Activated naive CD8-positive, alpha-beta T cell treated with anti-CD3 and anti-CD28 coated beads, Interleukin-2, amount 50 U/mL, for 16 hours (primary cell): ENCODE results near the gene SLC35B2.

Source experiments
- DNase-seq: peaks from one replicate; pipeline ENCODE4 v3.0.0-alpha.2; 2020; ENCODE audit warnings: low read depth, low spot score

Gene SLC35B2

DNA sequence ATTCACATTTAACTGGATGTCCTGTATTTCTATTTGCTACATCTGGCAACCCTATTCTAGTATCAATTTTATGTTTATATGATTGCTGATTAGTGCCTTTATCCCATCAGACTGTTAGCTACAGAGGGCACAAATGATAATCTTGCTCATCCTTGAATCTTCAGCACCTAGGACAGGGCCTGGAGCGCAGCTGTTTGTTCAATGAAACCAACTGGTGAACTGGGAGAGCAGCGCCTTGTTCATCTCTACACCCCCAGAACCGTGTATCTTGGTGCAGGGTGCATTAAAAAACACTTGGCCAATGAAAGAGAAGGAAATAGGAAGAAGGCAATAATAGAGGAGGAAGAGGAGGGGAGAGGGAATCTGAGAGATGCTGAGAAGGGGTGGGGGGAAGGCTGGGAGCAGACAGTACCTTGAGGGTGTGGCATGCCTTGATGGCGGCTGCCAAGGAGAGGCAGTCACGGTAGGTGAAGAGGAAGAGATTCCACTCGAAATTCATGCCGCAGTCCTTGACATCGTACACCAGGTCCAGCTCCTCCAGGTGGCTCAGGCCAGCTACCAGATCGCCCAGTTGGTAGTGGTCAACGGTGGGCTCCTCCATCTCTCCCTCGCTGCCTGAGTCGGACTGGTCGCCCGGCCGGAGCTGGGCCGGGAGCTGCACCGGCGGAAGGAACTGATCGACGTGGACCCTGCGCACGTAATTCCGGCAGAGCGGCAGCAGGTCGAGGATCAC is 28.4 kb upstream of the SLC35B2 start:
- no peak for DNase-seq

DNA sequence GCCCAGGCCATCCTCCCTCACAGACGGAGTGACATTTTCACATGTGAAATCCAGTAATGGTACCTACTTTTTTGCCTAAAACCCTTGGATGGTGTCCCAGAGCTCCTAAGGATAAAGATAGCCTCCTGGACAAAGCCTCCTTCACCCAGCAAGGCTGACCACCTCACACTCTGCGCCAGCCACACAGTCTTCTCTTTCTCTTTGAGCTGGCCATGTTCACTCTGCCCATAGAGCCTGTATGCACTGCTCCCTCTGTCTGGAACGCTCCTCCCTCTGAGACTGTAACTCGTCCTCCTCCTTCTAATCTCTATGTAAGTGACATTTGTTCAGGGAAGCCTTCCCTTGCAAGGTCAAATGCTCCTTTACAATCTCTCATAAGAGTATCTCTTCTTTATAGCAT is 27.5 kb upstream of the SLC35B2 start:
- DNase-seq: no peak

DNA sequence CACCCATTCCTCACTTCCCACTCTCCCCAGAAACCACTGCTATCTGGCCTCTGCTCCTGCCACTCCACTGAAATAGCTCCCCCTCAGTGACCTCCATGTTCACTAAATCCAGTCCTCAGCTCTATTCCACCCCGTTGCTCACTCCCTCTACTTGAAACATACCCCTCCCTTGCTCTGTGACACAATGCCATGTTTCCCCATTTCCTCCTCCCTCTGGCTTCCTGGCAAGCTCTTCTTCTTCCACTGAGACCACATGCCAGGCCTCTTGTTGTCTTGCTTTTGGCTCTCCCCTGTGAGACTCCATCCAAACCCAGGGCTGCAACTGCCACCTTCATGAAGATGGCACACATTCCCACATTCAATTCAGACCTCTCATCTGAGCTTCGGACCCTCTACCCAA is 26.8 kb upstream of the SLC35B2 start:
- no peak for DNase-seq

DNA sequence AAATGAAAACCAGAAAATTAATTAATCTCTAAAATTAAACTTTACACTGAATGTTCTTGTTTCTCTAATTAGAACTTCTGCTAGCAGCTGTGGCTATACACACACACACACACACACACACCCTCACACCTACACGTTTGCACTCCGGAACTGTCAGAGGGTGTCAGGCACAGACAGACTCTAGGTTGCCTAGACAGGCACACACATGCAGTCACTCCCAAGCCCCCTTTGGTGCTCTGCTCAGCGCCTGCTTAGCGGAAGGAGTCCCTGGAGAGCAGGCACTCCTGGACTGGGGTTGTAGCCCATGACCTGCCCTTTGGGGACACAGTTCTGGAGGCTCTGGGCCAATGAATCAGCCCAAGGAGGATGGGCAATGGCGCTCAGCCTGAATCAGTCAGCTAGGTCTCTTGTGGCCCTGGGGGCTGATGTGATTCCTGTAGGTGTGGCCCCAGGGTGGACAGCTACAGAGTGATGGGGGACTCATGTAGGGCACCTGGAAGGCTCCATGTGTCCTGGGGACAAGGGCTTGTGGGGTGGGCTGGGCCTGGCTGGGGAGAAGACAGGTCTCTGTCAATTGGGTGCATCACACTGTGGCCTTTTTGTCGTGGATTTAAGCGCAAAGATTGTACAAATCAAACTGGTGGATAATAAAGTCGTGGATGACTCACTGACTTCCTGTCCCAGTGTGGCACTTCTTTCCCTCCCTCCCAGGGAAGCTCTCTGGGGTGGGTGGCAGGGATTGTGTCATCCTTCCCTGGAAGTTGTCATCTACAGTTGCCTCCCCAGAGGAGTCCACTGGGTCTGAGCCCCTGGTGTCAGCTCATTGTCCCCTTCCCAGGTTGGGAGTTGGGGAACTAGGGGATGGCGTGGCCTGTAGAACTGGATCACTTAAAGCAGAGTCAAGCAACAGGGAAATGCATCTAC is 21.7 kb upstream of the SLC35B2 start:
- DNase-seq: no peak

DNA sequence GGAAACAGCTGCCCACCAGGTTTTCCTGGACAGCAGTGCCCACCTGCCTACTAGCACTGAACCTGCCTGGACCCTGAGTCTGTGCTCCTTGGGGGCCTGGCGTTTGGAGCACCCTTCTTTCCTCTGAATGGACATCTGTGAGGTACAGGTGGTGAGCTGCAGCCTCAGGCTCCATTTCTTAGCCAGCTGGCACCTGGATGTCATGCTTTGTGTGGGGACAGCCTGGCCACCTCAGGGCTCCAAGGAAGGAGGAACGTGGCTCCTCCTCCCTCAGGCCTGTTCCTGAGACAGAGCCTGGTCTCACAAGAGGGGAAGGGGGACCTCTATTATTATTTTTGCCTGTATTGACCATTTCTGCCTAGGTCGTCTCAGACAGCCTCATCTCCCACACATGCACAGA is 21.0 kb upstream of the SLC35B2 start:
- DNase-seq: no peak

DNA sequence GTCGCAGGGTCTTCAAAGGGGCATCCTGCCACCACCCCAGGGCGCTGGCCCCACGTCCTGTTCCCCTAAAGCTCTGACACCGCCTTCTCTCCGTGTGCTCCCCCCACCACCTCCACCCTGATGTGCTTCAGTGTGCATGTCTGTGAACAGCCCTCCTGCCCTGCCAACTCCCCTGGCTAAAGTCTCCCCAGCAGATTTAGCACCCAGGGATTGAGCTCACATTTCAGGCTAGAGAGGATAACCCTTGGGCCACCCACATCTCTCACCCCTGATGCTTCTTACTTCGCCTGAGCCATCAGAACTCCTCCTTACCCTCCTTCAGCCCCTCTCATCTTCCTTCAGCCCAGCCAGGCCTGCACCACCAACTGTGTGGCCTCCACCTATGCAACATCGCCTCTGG is 20.4 kb upstream of the SLC35B2 start:
- DNase-seq: no peak

DNA sequence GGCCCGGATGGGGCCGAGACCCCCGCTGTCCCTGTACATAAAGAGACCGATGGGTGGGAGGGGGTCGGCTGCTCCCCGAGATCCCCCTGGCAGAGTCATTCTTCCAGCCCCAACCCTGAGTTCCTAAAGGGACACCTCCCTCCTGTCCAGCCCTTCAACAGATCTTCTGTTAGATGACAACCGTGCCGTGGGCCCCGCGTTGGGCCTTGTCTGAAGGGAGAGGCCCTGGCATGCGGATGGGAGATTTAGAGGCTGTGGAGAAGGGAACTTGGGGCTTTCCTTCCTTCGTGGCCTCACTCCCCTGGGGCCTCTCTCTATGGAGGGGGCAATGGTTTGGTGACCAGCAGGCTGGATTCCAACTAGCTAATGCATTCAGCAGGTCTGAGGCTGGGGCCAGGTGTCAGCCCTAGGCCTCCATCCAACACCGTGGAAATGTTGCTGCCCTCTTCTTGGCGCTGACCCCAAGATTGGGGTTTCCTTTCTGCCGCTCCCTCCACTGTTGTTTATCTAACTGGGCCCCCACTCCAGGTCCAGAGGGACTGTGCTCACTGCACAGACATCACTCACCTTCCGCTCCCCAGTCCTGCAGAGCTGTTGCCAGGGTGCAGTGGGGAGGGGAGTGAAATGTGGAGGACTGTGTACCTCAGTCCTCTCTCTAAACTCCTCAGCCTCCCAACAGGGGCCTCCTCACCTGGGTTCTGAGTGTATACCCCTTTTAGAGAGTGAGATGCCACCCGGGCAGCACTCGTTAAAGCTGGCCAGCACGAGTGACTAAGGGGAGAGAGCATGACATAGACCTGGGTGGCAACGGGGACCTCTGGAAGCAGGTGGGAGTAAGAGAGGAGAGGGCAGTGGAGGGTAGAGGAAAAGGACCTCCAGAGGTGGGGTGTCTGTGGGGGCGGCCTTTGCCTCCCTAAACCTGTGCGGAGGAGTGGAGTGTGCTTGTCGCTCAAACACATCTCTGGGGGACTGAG is 19.6 kb upstream of the SLC35B2 start:
- DNase-seq: no peak

DNA sequence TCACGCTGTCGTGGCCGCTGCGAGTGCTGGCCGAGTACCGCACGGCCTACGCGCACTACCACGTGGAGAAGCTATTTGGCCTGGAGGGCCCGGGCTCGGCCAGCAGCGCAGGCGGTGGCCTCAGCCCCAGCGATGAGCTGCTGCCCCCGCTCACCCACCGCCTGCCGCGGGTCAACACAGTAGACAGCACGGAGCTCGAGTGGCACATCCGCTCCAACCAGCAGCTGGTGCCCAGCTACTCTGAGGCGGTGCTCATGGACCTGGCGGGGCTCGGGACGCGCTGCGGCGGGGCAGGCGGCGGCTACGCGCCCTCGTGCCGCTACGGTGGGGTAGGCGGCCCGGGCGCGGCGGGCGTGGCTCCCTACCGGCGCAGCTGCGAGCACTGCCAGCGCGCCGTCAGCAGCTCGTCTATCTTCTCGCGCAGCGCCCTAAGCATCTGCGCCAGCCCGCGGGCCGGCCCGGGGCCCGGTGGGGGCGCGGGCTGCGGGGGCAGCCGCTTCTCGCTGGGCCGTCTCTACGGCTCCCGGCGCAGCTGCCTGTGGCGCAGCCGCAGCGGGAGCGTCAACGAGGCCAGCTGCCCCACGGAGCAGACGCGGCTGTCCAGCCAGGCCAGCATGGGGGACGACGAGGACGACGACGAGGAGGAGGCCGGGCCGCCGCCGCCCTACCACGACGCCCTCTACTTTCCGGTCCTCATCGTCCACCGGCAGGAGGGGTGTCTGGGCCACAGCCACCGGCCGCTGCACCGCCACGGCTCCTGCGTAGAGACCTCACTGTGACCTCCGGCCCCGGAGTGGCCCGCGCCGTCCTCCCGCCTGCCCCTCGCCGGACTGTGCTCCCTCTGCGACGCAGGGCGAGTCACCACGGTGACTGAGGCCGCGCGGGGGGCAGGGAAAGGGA is 18.7 kb upstream of the SLC35B2 start:
- no peak for DNase-seq

DNA sequence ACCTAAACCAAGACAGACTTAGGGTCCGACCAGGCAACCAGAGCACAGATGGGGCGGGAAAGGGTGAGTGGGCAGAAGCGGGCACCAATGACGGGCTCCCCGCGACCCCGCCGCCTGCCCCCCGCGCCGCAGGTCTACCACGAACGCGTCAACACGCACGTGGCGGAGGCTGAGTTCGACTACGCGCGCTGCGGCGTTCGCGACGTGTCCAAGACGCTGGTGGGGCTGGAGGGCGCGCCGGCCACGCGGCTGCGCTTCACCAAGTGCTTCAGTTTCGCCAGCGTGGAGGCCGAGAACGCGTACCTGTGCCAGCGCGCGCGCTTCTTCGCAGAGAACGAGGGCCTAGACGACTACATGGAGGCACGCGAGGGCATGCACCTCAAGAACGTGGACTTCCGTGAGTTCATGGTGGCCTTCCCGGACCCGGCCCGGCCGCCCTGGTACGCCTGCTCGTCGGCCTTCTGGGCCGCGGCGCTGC is 18.0 kb upstream of the SLC35B2 start:
- no peak for DNase-seq

DNA sequence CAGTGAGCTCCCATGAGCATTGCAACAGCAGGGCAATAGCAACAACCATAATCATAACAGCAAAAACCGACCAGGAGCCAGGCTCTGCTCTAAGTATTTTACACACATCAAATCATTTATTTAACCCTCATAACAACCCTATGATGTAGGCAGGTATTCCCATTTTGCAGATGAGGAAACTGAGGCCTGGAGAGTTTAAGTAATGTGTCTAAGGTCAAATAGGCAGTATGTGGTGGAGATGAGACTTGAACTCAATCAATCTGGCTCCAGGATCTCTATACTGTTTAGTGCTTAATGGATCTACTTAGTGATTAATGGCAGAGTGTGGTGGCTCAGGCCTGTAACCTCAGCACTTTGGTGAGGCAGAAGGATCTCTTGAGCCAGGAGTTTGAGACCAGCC is 16.3 kb upstream of the SLC35B2 start:
- no peak for DNase-seq

DNA sequence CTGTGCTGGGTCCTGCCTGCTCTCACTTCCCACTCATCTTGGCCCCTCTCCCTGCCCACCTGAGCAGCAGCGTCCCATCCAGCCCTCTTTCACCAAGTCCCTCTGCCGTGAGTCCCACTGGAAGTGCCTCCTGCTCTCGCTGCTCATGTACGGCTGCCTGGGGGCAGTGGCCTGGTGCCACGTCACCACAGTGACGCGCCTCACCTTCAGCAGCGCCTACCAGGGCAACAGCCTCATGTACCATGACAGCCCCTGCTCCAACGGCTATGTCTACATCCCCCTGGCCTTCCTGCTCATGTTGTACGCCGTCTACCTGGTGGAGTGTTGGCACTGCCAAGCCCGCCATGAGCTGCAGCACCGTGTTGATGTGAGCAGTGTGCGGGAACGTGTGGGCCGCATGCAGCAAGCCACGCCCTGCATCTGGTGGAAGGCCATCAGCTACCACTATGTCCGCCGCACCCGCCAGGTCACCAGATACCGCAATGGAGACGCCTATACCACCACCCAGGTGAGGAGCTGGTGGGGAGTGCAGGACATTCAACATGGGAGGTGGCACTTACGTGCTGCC is 15.8 kb upstream of the SLC35B2 start:
- no peak for DNase-seq

DNA sequence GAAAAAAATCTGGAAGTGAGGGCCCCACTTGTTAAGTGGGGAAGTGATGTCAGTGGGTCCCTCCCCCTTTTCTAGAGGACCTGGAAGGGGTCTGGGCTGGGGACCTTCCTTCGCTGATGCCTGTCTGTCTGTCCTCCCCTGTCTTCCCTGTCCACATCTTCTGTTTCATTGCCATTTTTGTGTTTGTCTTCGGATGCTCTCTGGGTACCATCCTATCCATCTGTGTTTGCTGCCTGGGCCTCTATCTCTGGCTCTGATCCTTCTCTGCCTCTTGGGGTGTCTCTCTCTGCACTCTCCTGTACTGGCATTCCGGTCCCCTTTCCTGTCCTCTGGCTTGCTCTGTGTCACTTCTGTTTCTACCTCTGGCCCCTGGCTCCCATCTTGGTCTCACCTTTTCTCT is 15.2 kb upstream of the SLC35B2 start:
- no peak for DNase-seq

DNA sequence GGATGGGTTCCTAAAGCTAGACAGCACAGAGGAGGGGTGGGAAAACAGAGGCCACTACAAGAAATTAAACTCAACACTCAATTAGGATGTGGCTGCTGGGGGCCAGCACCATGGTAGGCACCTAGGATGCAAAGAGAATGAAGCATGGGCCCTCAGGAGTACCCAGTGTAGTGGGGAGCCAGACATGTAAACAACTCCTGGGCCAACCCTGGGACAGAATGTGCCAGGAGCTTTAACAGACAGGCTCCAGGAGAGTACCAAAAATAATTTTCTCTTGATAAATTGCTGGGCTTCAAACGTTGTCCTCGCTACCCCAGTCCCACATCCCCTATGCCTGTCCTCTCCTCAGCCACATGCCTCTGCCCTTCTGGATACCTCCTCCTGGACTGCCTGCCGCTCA is 14.6 kb upstream of the SLC35B2 start:
- DNase-seq: no peak

DNA sequence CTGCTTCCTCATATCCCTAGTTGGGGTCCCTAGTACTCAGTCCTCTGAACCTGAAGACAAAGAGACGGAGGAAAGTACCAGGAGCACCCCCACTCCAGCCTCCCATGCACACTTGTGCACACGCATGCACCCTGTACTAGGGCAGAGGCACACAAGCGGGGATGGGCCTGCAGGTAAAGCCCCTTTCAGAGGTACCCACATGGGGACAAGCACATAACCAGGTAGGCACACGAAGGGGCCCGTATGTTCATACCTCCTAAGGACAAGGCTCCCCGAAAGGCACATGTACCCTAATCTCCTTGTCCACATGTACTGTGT is 14.0 kb upstream of the SLC35B2 start:
- no peak for DNase-seq

DNA sequence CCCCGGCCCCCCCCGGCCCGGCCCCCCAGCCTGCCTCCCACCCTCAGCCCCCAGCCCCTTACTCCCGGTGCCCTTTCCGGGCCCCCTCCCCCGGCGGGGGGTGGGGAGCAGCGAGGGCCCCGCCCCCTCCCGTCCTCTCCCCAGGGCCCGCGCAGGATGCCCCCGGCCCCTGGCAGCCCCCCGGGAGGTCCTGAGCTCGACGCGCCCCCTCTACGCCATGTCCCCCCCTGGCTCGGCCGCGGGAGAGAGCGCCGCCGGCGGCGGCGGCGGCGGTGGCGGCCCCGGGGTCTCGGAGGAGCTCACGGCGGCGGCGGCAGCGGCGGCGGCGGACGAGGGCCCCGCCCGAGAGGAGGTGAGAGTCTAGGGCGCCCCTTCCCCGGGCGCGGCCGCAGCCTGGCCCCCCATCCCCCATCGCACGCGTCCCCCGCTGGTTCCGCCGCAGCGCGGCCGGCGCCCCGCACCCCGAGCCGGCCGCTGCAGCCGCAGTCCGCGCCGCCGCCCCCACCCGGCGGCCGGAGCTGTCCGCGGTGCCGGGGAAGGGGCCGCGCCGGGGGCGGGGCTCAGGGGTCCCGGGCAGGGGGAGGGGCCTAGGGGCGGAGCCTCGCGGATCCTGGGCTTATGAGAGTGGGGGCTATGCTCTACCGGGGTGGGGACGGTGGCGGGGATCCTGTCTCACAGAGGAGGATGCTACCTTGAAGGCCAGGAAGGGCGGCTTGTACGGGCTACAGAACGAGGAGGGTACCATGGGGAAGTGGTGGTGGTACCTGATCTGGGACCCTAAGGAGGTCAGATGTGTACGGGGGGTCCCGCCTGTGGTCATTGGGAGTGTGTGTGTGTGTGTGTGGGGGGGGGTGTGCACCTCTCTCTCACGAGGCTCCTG is 13.4 kb upstream of the SLC35B2 start:
- DNase-seq: no peak

DNA sequence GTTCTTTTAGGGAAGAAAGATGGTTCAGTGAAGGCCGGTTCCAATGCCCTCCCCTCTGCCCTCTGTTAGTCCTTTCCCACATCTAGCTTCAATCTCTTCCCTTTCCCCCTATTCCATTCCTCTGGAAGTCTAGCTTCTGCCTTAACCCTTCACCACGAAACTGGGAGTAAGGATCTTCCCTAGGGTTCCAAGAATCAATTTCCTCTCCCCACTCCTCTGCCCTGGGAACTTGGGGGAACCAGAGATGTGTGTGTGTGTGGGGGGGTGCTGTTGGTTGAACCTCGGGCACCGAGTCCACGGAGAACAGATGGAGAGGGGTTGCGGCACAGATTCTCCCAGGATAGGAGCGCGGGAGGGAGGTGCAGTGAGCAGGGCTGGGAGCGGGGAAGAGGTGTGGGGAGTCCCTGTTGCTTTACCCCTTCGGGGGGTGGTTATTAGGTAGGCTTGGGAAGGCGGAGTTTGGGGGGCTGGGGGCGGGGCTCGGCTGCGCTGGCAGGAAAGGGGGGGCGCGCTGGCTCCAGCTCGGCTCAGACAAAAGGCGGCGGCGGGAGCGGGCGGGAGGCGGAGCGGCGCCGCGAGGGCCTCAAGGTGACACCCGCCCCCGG is 12.7 kb upstream of the SLC35B2 start, which contains the start of gene TMEM151B:
Gene TMEM151B (plus strand): TSS at position 530 of the 605 bp plus-strand sequence. CDS start 293 bp downstream, outside the sequence.
- DNase-seq: no peak

DNA sequence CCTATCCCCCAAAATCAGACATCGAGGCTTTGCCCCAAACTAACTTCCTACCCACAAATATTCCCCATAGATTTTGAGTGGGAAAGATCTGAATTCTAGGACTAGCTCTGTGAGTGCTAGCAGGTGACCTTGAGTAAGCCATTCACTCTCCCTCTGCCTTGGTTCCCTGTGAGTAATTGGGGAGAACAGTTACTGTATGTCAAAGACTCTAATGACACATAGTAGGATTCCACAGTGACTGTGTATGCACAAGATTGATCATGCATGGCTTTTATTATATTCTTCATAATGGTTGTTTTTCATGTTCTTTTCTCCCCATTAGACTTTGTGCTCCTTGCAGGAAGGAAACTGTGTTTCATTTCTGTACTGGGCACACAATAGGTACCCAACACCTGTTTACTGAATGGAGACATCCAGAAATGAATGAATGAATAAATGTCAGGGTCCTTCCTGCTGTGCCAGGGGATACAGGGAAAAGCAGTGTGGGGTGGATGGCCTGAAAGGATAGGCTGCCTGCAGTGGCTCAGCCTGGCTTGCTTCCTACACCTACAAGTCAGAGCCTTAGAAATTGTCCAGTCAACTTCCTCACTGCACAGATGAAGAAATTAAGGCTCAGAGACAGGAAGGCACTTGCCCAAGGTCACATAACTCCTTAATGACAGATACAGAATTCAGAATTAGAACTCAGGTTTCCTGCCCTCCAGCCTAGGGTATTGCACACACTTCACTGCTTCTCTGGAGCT is 12.0 kb upstream of the SLC35B2 start:
- no peak for DNase-seq

DNA sequence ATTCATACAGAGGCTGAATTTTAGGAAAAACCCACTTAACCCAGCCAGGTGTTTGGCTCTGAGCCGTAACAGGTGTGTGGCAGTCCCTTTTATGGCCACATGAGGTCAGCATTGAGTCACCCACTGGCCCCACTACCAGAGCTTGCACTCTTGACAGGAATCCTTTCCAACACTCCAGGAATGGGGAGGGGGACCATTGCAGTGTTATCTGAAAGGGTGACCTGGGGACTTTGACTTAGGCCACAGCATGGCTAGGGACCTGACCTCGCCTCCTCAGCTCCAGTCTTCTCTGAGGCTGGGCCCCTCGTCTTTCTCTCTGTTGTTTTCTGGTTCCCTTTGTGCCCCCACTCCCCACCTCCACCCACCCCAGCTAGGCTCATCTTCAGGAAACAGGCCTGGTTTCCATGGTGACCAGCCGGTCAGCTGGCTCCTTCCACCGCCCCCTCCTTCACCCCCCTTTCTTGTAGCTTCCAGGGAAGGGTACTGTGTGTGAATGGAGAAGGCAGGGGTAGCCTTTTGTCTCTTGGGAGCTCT is 10.8 kb upstream of the SLC35B2 start:
- peak; percentile 32 for DNase-seq
